HUDEP-2 (cell line): Measurements from ENCODE around the gene DEGS1.

Source experiments
- DNase-seq, 76 experiments: peaks; one replicate each; lab custom pipeline; 2025; ENCODE audit not compliant: unreplicated experiment in 76 of 76; lab: John Stamatoyannopoulos, UW

Gene DEGS1

GRCh38 chr1:224182866-224183590 lies at the start of gene DEGS1:
TSS of gene DEGS1 (plus strand) at chr1:224183240. CDS start at chr1:224183337, 97 bp downstream.
- DNase-seq, result peak in 73 of 76 experiments; percentile 22 to 91 (median 69)

GRCh38 chr1:224133741-224134299 lies 49.2 kb upstream of the DEGS1 start:
- no peak for DNase-seq

- no peak for DNase-seq
These were observed 45.5 kb upstream of the DEGS1 start for GRCh38 chr1:224137518-224137917.

GRCh38 chr1:224138198-224138597 lies 44.8 kb upstream of the DEGS1 start:
- DNase-seq, result no peak

GRCh38 chr1:224141693-224142092 lies 41.3 kb upstream of the DEGS1 start:
- DNase-seq, result no peak

- no peak for DNase-seq
These were observed 33.3 kb upstream of the DEGS1 start for GRCh38 chr1:224149709-224150108.

- DNase-seq, result no peak
These were observed 31.9 kb upstream of the DEGS1 start for GRCh38 chr1:224151117-224151516.

GRCh38 chr1:224157316-224157715 lies 25.7 kb upstream of the DEGS1 start:
- DNase-seq, result no peak

GRCh38 chr1:224159541-224159940 lies 23.5 kb upstream of the DEGS1 start:
- no peak for DNase-seq

GRCh38 chr1:224160171-224160682 lies 22.8 kb upstream of the DEGS1 start:
- peak in 72 of 76 experiments; percentile 12 to 86 (median 65) for DNase-seq

GRCh38 chr1:224162768-224163167 lies 20.3 kb upstream of the DEGS1 start:
- DNase-seq, result no peak

- no peak for DNase-seq
These were observed 19.7 kb upstream of the DEGS1 start for GRCh38 chr1:224163311-224163710.

GRCh38 chr1:224168859-224169380 lies 14.1 kb upstream of the DEGS1 start:
- DNase-seq, result no peak

- DNase-seq, result no peak
These were observed 13.2 kb upstream of the DEGS1 start for GRCh38 chr1:224169718-224170270.

- no peak for DNase-seq
These were observed 12.7 kb upstream of the DEGS1 start for GRCh38 chr1:224170343-224170742.

GRCh38 chr1:224170748-224171478 lies 12.1 kb upstream of the DEGS1 start:
- peak in 4 of 76 experiments; percentile 3 to 29 (median 8) for DNase-seq

- no peak for DNase-seq
These were observed 10.8 kb upstream of the DEGS1 start for GRCh38 chr1:224172229-224172628.

GRCh38 chr1:224173523-224173922 lies 9.5 kb upstream of the DEGS1 start:
- no peak for DNase-seq

- no peak for DNase-seq
These were observed 7.4 kb upstream of the DEGS1 start for GRCh38 chr1:224175617-224176016.

GRCh38 chr1:224177356-224177999 lies 5.6 kb upstream of the DEGS1 start:
- no peak for DNase-seq
